HepG2 (cell line): ENCODE measurements around the gene C5AR2. TPM values are rescaled to one million over a fixed set of nuclear protein-coding genes. Genes with fewer than 3 reads are reported as not detected.

Experiments used
- ADNP ChIP-seq: sonication (generic); formaldehyde crosslinking; IDR thresholded peaks from 2 replicates; pipeline ENCODE4 v1.4.0; 2020; ENCODE audit warnings: missing genetic modification reagents
- DPF2 ChIP-seq: sonication (generic); formaldehyde crosslinking; IDR thresholded peaks from 2 replicates; pipeline ENCODE4 v1.4.0; 2020; ENCODE audit warnings: mild to moderate bottlenecking, low read depth, missing genetic modification reagents, borderline replicate concordance
- HNRNPK ChIP-seq: fragments of 200-400 bp; formaldehyde crosslinking; IDR thresholded peaks from 2 replicates; pipeline ENCODE4 v1.6.1; 2018; ENCODE audit warnings: low read length, low read depth, moderate library complexity, mild to moderate bottlenecking; ENCODE audit not compliant: poor library complexity, severe bottlenecking
- MBD4 ChIP-seq: IDR thresholded peaks from 2 replicates; pipeline ENCODE4 v1.6.1; 2012; ENCODE audit warnings: low read length, inconsistent platforms, borderline replicate concordance
- POLR2A ChIP-seq, 2 experiments: IDR thresholded peaks; 2 replicates each; pipeline ENCODE4 v1.6.1; 2011; ENCODE audit warnings: low read depth in 2 of 2, low read length in 2 of 2, mild to moderate bottlenecking in 1 of 2, moderate library complexity in 1 of 2; ENCODE audit not compliant: insufficient read depth in 1 of 2
- SCMH1 ChIP-seq: sonication (generic); formaldehyde crosslinking; IDR thresholded peaks from 2 replicates; pipeline ENCODE4 v1.9.0; 2021; ENCODE audit warnings: missing genetic modification reagents, mild to moderate bottlenecking, borderline replicate concordance
- SIN3A ChIP-seq: IDR thresholded peaks from 2 replicates; pipeline ENCODE4 v1.6.1; 2011; ENCODE audit warnings: low read depth, mild to moderate bottlenecking, control low read depth, low read length, borderline replicate concordance
- TP53 ChIP-seq: sonication (generic); formaldehyde crosslinking; conservative IDR thresholded peaks from 2 replicates; pipeline ENCODE4 v1.4.0; 2020; ENCODE audit warnings: missing genetic modification reagents
- TRIM24 ChIP-seq: sonication (generic); formaldehyde crosslinking; IDR thresholded peaks from 2 replicates; pipeline ENCODE4 v1.8.0; 2022; ENCODE audit warnings: mild to moderate bottlenecking, missing genetic modification reagents
- ZMYM3 ChIP-seq: sonication (generic); formaldehyde crosslinking; IDR thresholded peaks from 2 replicates; pipeline ENCODE4 v1.5.1; 2020; ENCODE audit warnings: mild to moderate bottlenecking, missing genetic modification reagents
- ZNF121 ChIP-seq: sonication (generic); formaldehyde crosslinking; IDR thresholded peaks from 2 replicates; pipeline ENCODE4 v1.5.0; 2020; ENCODE audit warnings: mild to moderate bottlenecking, missing genetic modification reagents
- ZNF260 ChIP-seq: sonication (generic); formaldehyde crosslinking; IDR thresholded peaks from 2 replicates; pipeline ENCODE4 v1.4.0; 2020; ENCODE audit warnings: missing genetic modification reagents, low read depth, mild to moderate bottlenecking, borderline replicate concordance
- ZNF382 ChIP-seq: sonication (generic); formaldehyde crosslinking; IDR thresholded peaks from 2 replicates; pipeline ENCODE4 v1.5.0; 2020; ENCODE audit warnings: missing genetic modification reagents, mild to moderate bottlenecking, borderline replicate concordance
- ZNF678 ChIP-seq: sonication (generic); formaldehyde crosslinking; IDR thresholded peaks from 2 replicates; pipeline ENCODE4 v1.4.0; 2020; ENCODE audit warnings: mild to moderate bottlenecking, missing genetic modification reagents
- polyA plus RNA-seq, 8 experiments: library from polyadenylated mRNA; depleted of rRNA in 3 of 8; stranded (reverse) in 7 of 8; unstranded in 1 of 8; fragments of >200 nt; fragmentation: Illumina TruSeq in 4 of 8; extraction: Trizol in 4 of 8; gene quantifications; 2 replicates each; pipeline versions ENCODE4 v1.2.1 to v1.2.3, GENCODE V29; 2011 to 2016; ENCODE audit warnings: low read depth in 4 of 8, missing spikeins in 1 of 8, mixed read lengths in 1 of 8; ENCODE audit not compliant: insufficient read depth in 1 of 8
- total RNA-seq, 5 experiments: library from RNA; depleted of rRNA; stranded (reverse); fragments of >200 nt; fragmentation: Illumina TruSeq; extraction: Trizol; gene quantifications; 2 replicates each; pipeline ENCODE4 v1.2.3, GENCODE V29; 2016; ENCODE audit warnings: low read depth in 1 of 5
- TF ChIP-seq, protein P1 (sequence below): IDR thresholded peaks from 2 replicates; pipeline ENCODE4 v1.6.1; 2012; ENCODE audit warnings: inconsistent platforms
- TF ChIP-seq, protein P2 (sequence below), 2 experiments: sonication (generic) in 1 of 2; formaldehyde crosslinking in 1 of 2; IDR thresholded peaks; 2 replicates each; pipeline versions ENCODE4 v1.4.0 to v1.6.1; 2018 to 2020; ENCODE audit warnings: missing genetic modification reagents in 2 of 2, borderline replicate concordance in 1 of 2, low read depth in 1 of 2, mild to moderate bottlenecking in 1 of 2, missing biosample characterization in 1 of 2
- TF ChIP-seq, protein P3 (sequence below): sonication (generic); formaldehyde crosslinking; IDR thresholded peaks from 2 replicates; pipeline ENCODE4 v1.5.0; 2020; ENCODE audit warnings: mild to moderate bottlenecking, missing genetic modification reagents, borderline replicate concordance
- TF ChIP-seq, protein P4 (sequence below): sonication (generic); formaldehyde crosslinking; IDR thresholded peaks from 2 replicates; pipeline ENCODE4 v1.5.0; 2020; ENCODE audit warnings: mild to moderate bottlenecking, low read depth, missing genetic modification reagents, borderline replicate concordance
- TF ChIP-seq, protein P5 (sequence below): sonication (generic); formaldehyde crosslinking; IDR thresholded peaks from 2 replicates; pipeline ENCODE4 v1.8.1; 2022; ENCODE audit warnings: mild to moderate bottlenecking, missing genetic modification reagents
- TF ChIP-seq, protein P6 (sequence below): IDR thresholded peaks from 2 replicates; pipeline ENCODE4 v1.6.1; 2018; ENCODE audit warnings: missing genetic modification reagents, mild to moderate bottlenecking, missing compliant biosample characterization

C5AR2 gene
- total and polyA plus RNA-seq, 2 of the 13 experiments (the other 11 are each of a cell fraction or from before 2014, with no cell fraction given) = 0.09 to 0.24 TPM

DNA sequence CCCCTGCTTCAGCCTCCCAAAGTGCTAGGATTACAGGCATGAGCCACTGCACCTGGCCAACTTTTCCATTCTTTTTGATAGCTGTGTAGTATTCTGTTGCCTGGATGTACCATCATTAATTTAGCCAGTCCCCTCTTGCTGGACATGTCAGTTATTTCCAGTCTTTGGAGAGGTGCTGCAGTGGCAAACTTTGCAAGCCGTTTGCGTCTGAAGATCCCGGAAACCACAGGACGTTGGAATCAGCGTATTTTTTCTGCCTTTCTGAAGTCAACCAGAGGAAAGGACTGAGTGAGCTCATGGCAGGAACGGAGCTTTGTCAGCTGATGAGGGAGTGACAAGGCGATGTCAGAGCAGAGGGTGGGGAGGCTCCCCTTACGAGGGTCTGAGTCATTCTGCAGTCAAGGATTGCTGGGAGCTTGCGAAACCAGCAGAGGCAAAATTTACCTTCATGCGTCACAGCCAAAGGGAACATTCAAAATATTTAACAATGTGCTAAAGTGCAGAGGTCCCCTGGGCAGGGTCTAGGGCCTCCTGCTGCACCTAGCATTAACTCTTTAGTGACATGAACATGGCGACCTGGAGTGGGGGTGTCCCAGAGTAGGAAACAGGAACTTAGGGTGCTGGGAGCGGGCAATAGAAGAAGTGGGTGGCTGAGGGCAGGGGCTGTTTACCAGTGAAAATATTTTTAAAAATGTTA, 16.7 kb upstream of the C5AR2 start (continued):
- TF ChIP-seq ADNP (CRISPR knock-in tag) = no peak
- TF ChIP-seq, protein P1, sequence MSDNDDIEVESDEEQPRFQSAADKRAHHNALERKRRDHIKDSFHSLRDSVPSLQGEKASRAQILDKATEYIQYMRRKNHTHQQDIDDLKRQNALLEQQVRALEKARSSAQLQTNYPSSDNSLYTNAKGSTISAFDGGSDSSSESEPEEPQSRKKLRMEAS = peak; percentile 66
- TF ChIP-seq, protein P2, sequence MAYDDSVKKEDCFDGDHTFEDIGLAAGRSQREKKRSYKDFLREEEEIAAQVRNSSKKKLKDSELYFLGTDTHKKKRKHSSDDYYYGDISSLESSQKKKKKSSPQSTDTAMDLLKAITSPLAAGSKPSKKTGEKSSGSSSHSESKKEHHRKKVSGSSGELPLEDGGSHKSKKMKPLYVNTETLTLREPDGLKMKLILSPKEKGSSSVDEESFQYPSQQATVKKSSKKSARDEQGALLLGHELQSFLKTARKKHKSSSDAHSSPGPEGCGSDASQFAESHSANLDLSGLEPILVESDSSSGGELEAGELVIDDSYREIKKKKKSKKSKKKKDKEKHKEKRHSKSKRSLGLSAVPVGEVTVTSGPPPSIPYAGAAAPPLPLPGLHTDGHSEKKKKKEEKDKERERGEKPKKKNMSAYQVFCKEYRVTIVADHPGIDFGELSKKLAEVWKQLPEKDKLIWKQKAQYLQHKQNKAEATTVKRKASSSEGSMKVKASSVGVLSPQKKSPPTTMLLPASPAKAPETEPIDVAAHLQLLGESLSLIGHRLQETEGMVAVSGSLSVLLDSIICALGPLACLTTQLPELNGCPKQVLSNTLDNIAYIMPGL (CRISPR knock-in tag; IDR thresholded peaks at IDR 0.05; ENCODE audit: borderline replicate concordance in 1 of 2, low read depth in 1 of 2) = peak; percentile 57 to 72; a peak in 3 of 4 replicates
- TF ChIP-seq, protein P3, sequence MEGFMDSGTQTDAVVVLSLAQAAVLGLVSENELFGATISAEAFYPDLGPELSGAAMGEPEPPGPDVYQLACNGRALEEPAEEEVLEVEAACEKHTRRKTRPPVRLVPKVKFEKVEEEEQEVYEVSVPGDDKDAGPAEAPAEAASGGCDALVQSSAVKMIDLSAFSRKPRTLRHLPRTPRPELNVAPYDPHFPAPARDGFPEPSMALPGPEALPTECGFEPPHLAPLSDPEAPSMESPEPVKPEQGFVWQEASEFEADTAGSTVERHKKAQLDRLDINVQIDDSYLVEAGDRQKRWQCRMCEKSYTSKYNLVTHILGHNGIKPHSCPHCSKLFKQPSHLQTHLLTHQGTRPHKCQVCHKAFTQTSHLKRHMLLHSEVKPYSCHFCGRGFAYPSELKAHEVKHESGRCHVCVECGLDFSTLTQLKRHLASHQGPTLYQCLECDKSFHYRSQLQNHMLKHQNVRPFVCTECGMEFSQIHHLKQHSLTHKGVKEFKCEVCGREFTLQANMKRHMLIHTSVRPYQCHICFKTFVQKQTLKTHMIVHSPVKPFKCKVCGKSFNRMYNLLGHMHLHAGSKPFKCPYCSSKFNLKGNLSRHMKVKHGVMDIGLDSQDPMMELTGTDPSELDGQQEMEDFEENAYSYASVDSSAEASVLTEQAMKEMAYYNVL = peak; percentile 64; the same call in 1 of the 2 replicates
- TF ChIP-seq SCMH1 = no peak
- TF ChIP-seq, protein P4, sequence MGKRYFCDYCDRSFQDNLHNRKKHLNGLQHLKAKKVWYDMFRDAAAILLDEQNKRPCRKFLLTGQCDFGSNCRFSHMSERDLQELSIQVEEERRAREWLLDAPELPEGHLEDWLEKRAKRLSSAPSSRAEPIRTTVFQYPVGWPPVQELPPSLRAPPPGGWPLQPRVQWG (CRISPR knock-in tag) = no peak
- TF ChIP-seq SIN3A = peak; percentile 48; the same call in 1 of the 2 replicates
- no peak; the same call in 1 of the 2 replicates for TF ChIP-seq TRIM24 (CRISPR knock-in tag)
- TF ChIP-seq DPF2 (CRISPR knock-in tag) = peak; percentile 85; the same call in 1 of the 2 replicates
- no peak; the same call in 1 of the 2 replicates for TF ChIP-seq ZNF121 (CRISPR knock-in tag)
- TF ChIP-seq ZNF678 (CRISPR knock-in tag) = 0 out of 2 replicates have a peak, but pooled peaks have one; percentile 50
- TF ChIP-seq, protein P5, sequence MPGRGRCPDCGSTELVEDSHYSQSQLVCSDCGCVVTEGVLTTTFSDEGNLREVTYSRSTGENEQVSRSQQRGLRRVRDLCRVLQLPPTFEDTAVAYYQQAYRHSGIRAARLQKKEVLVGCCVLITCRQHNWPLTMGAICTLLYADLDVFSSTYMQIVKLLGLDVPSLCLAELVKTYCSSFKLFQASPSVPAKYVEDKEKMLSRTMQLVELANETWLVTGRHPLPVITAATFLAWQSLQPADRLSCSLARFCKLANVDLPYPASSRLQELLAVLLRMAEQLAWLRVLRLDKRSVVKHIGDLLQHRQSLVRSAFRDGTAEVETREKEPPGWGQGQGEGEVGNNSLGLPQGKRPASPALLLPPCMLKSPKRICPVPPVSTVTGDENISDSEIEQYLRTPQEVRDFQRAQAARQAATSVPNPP (CRISPR knock-in tag) = no peak
- TF ChIP-seq TP53 (CRISPR knock-in tag) = no peak
- 0 out of 4 replicates have a peak, but pooled peaks of 1 of the 2 experiments have one; percentile 26 for TF ChIP-seq POLR2A (IDR thresholded peaks at IDR 0.05; ENCODE audit: insufficient read depth in 1 of 2, low read depth in 2 of 2, low read length in 2 of 2)
- TF ChIP-seq ZNF260 (CRISPR knock-in tag) = no peak
- TF ChIP-seq HNRNPK = no peak
- no peak for TF ChIP-seq ZNF382 (CRISPR knock-in tag)
- TF ChIP-seq ZMYM3 = peak; percentile 85
- TF ChIP-seq, protein P6, sequence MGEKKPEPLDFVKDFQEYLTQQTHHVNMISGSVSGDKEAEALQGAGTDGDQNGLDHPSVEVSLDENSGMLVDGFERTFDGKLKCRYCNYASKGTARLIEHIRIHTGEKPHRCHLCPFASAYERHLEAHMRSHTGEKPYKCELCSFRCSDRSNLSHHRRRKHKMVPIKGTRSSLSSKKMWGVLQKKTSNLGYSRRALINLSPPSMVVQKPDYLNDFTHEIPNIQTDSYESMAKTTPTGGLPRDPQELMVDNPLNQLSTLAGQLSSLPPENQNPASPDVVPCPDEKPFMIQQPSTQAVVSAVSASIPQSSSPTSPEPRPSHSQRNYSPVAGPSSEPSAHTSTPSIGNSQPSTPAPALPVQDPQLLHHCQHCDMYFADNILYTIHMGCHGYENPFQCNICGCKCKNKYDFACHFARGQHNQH = peak; percentile 76; the same call in 1 of the 2 replicates
- TF ChIP-seq MBD4 = no peak
